GM23338 (cell line): ENCODE data around the gene IL16. TPM values are rescaled to one million over a fixed set of nuclear protein-coding genes. Genes with fewer than 3 reads are reported as not detected.

Source experiments
- ATAC-seq: fragments of 200-7000 bp; cut with Tn5 transposase; 3 replicates; pipeline ENCODE4 v1.9.1; 2020
- DNase-seq: peaks from one replicate; pipeline ENCODE4 v3.0.0-alpha.2; 2015; ENCODE audit warnings: low spot score
- H2AFZ ChIP-seq: fragments of 200-600 bp; sonication (generic); 2 replicates; pipeline ENCODE4 v1.8.0; 2016; ENCODE audit warnings: antibody characterized with exemption, mild to moderate bottlenecking, moderate library complexity
- H3F3A ChIP-seq: fragments of 200-600 bp; sonication (generic); replicated peaks from 2 replicates; pipeline ENCODE4 v1.8.0; 2017; ENCODE audit warnings: antibody characterized with exemption, mixed run types, low read depth
- H3K27ac ChIP-seq: fragments of 200-600 bp; sonication (generic); 2 replicates; pipeline ENCODE4 v1.6.1; 2016; ENCODE audit warnings: low read depth
- H3K27me3 ChIP-seq: fragments of 200-600 bp; sonication (generic); 2 replicates; pipeline ENCODE4 v1.8.0; 2016; ENCODE audit warnings: mild to moderate bottlenecking, mixed run types, moderate library complexity; ENCODE audit not compliant: insufficient read depth
- H3K36me3 ChIP-seq: fragments of 200-600 bp; sonication (generic); 2 replicates; pipeline ENCODE4 v1.8.0; 2016; ENCODE audit warnings: mild to moderate bottlenecking; ENCODE audit not compliant: insufficient read depth
- H3K4me1 ChIP-seq: fragments of 200-600 bp; sonication (generic); 2 replicates; pipeline ENCODE4 v1.8.0; 2016; ENCODE audit warnings: mild to moderate bottlenecking, moderate library complexity; ENCODE audit not compliant: insufficient read depth
- H3K4me2 ChIP-seq: fragments of 200-600 bp; sonication (generic); 2 replicates; pipeline ENCODE4 v1.7.1; 2017; ENCODE audit warnings: mixed run types
- H3K4me3 ChIP-seq: fragments of 200-600 bp; sonication (generic); 2 replicates; pipeline ENCODE4 v1.6.1; 2016; ENCODE audit warnings: mixed run types
- H3K79me2 ChIP-seq: fragments of 200-600 bp; sonication (generic); replicated peaks from 2 replicates; pipeline ENCODE4 v1.8.0; 2017; ENCODE audit warnings: mild to moderate bottlenecking; ENCODE audit not compliant: insufficient read depth
- H3K9me2 ChIP-seq: fragments of 200-600 bp; sonication (generic); 2 replicates; pipeline ENCODE4 v1.8.0; 2017; ENCODE audit not compliant: insufficient read depth
- H4K20me1 ChIP-seq: fragments of 200-600 bp; sonication (generic); replicated peaks from 2 replicates; pipeline ENCODE4 v1.8.0; 2017; ENCODE audit warnings: mild to moderate bottlenecking; ENCODE audit not compliant: insufficient read depth
- H3K27ac Mint-ChIP-seq: 2 replicates; pipeline ENCODE4 v1.8.0; 2020; ENCODE audit warnings: inconsistent platforms, mild to moderate bottlenecking, moderate library complexity, mixed read lengths
- H3K27me3 Mint-ChIP-seq: 3 replicates; pipeline ENCODE4 v1.8.0; 2022; ENCODE audit warnings: low read depth, mild to moderate bottlenecking, moderate library complexity, mixed read lengths, inconsistent platforms; ENCODE audit not compliant: insufficient read depth, poor library complexity
- H3K36me3 Mint-ChIP-seq: 3 replicates; pipeline ENCODE4 v1.8.0; 2021; ENCODE audit warnings: low read depth, mild to moderate bottlenecking, inconsistent platforms, moderate library complexity, mixed read lengths
- H3K4me1 Mint-ChIP-seq: 3 replicates; pipeline ENCODE4 v1.8.0; 2020; ENCODE audit warnings: mild to moderate bottlenecking, inconsistent platforms, mixed read lengths
- H3K4me3 Mint-ChIP-seq: 3 replicates; pipeline ENCODE4 v1.8.0; 2021; ENCODE audit warnings: moderate library complexity, mild to moderate bottlenecking, inconsistent platforms, mixed read lengths
- H3K9me3 Mint-ChIP-seq: 3 replicates; pipeline ENCODE4 v1.8.0; 2020; ENCODE audit warnings: moderate library complexity, mild to moderate bottlenecking, inconsistent platforms, mixed read lengths
- CREB1 ChIP-seq: fragments of 250-450 bp; sonication (Bioruptor Pico); IDR thresholded peaks from 2 replicates; pipeline ENCODE4 v1.5.0; 2020; ENCODE audit warnings: low read depth, mild to moderate bottlenecking, moderate library complexity
- ETS1 ChIP-seq: IDR thresholded peaks from 2 replicates; pipeline ENCODE4 v1.6.1; 2016; ENCODE audit warnings: antibody characterized with exemption
- EZH2 ChIP-seq: fragments of 200-600 bp; sonication (generic); IDR thresholded peaks from one replicate; pipeline ENCODE4 v1.8.0; 2017; ENCODE audit warnings: antibody characterized with exemption, mild to moderate bottlenecking, low read depth; ENCODE audit not compliant: unreplicated experiment
- JUNB ChIP-seq: IDR thresholded peaks from one replicate; pipeline ENCODE4 v1.6.1; 2016; ENCODE audit warnings: antibody characterized with exemption; ENCODE audit not compliant: unreplicated experiment
- NANOG ChIP-seq: IDR thresholded peaks from 2 replicates; pipeline ENCODE4 v1.6.1; 2016; ENCODE audit warnings: antibody characterized with exemption, borderline replicate concordance
- POLR2AphosphoS5 ChIP-seq: IDR thresholded peaks from 2 replicates; pipeline ENCODE4 v1.6.1; 2016; ENCODE audit warnings: antibody characterized with exemption, low read depth
- STAT1 ChIP-seq: IDR thresholded peaks from one replicate; pipeline ENCODE4 v1.6.1; 2016; ENCODE audit warnings: antibody characterized with exemption; ENCODE audit not compliant: unreplicated experiment
- ZNF331 ChIP-seq: fragments of 250-450 bp; sonication (Bioruptor Pico); IDR thresholded peaks from 2 replicates; pipeline ENCODE4 v1.5.0; 2020; ENCODE audit warnings: low read depth, mild to moderate bottlenecking, moderate library complexity
- ZNF462 ChIP-seq: fragments of 250-450 bp; sonication (Bioruptor Pico); IDR thresholded peaks from 2 replicates; pipeline ENCODE4 v1.5.0; 2020; ENCODE audit warnings: mild to moderate bottlenecking, moderate library complexity
- polyA plus RNA-seq: library from polyadenylated mRNA; unstranded; fragments of >200 nt; fragmentation: Nextera tagmentation; extraction: Ambion mirVana; gene quantifications from 2 replicates; pipeline ENCODE4 v1.2.1, GENCODE V29; 2016
- total RNA-seq: library from RNA; depleted of rRNA; stranded (reverse); fragments of >200 nt; shearing (Covaris generic); gene quantifications from 2 replicates; pipeline ENCODE4 v1.2.3, GENCODE V29; 2014
- TF ChIP-seq, protein P1 (sequence below), 2 experiments: fragments of 200-600 bp in 1 of 2; sonication (generic) in 1 of 2; conservative IDR thresholded peaks; 2 replicates each; pipeline versions ENCODE4 v1.5.1 to v1.6.1; 2016 to 2017; ENCODE audit warnings: antibody characterized with exemption in 2 of 2, low read depth in 2 of 2, mild to moderate bottlenecking in 2 of 2, moderate library complexity in 1 of 2
- TF ChIP-seq, protein P2 (sequence below): IDR thresholded peaks from one replicate; pipeline ENCODE4 v1.6.1; 2018; ENCODE audit warnings: antibody characterized with exemption; ENCODE audit not compliant: unreplicated experiment

The IL16 gene
- total and polyA plus RNA-seq, 2 experiments from 2014 or later: 0.29 TPM; not detected in 1

DNA sequence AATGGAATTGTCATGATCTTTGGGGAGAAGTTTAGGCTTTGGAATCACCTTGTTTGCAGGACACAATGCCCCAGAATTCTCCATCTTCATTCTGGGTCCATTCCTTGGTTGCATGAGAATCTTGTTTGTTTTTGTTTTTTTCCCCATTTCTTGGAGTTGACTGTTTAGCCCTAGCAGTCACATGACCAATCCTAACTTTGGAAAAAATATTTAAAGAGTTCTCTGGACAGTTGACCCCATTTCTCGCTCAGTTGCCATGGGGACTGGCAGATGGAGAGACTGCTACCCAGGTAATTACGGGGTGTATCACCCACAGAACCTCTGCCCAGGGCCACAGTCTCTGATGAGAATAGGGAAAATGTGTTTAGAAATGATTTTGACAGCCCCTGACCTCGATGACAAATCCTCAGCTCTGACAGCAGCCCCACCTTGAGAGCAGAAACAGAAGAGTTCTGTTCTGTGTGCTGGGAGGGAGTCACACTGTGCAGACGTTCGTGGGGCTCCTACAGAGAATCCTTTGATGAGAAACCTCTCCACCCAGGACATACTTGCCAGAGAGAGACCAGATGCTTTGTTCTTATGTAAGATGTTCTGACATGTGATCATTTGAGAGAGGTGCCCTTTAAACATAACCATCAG lies 57.7 kb downstream of the IL16 start:
- Histone ChIP-seq H3K4me2 (no peak overlapping the region), H3K9me2 (peaks cover 4% of the 10 kb centered on the region; the same call in 1 of the 2 replicates), H3K4me1 (no peaks in the 10 kb centered on the region), H3K79me2 (no peaks in the 10 kb centered on the region), H3K36me3 (no peaks in the 10 kb centered on the region), H2AFZ (no peak overlapping the region), H3K4me3 (no peak overlapping the region), H3K27me3 (no peaks in the 10 kb centered on the region), H4K20me1 (no peaks in the 10 kb centered on the region), H3F3A (no peaks in the 10 kb centered on the region), H3K27ac (no peak overlapping the region)
- Mint-ChIP-seq H3K27ac (no peak overlapping the region), H3K4me1 (no peaks in the 10 kb centered on the region), H3K27me3 (peaks cover 1% of the 10 kb centered on the region), H3K4me3 (no peak overlapping the region), H3K36me3 (no peaks in the 10 kb centered on the region), H3K9me3 (peaks cover 8% of the 10 kb centered on the region; the same call in 1 of the 3 replicates)
- no peak for DNase-seq
- ATAC-seq: no peak
- no peak for TF ChIP-seq CREB1
- TF ChIP-seq EZH2: no peak
- no peak for TF ChIP-seq POLR2AphosphoS5
- TF ChIP-seq JUNB: no peak
- TF ChIP-seq ZNF462 (CRISPR knock-in tag): no peak
- TF ChIP-seq, protein P1, sequence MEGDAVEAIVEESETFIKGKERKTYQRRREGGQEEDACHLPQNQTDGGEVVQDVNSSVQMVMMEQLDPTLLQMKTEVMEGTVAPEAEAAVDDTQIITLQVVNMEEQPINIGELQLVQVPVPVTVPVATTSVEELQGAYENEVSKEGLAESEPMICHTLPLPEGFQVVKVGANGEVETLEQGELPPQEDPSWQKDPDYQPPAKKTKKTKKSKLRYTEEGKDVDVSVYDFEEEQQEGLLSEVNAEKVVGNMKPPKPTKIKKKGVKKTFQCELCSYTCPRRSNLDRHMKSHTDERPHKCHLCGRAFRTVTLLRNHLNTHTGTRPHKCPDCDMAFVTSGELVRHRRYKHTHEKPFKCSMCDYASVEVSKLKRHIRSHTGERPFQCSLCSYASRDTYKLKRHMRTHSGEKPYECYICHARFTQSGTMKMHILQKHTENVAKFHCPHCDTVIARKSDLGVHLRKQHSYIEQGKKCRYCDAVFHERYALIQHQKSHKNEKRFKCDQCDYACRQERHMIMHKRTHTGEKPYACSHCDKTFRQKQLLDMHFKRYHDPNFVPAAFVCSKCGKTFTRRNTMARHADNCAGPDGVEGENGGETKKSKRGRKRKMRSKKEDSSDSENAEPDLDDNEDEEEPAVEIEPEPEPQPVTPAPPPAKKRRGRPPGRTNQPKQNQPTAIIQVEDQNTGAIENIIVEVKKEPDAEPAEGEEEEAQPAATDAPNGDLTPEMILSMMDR (conservative IDR thresholded peaks at IDR 0.05; ENCODE audit: low read depth in 2 of 2): no peak
- no peak for TF ChIP-seq NANOG
- TF ChIP-seq ETS1: no peak
- no peak for TF ChIP-seq STAT1
- TF ChIP-seq, protein P2, sequence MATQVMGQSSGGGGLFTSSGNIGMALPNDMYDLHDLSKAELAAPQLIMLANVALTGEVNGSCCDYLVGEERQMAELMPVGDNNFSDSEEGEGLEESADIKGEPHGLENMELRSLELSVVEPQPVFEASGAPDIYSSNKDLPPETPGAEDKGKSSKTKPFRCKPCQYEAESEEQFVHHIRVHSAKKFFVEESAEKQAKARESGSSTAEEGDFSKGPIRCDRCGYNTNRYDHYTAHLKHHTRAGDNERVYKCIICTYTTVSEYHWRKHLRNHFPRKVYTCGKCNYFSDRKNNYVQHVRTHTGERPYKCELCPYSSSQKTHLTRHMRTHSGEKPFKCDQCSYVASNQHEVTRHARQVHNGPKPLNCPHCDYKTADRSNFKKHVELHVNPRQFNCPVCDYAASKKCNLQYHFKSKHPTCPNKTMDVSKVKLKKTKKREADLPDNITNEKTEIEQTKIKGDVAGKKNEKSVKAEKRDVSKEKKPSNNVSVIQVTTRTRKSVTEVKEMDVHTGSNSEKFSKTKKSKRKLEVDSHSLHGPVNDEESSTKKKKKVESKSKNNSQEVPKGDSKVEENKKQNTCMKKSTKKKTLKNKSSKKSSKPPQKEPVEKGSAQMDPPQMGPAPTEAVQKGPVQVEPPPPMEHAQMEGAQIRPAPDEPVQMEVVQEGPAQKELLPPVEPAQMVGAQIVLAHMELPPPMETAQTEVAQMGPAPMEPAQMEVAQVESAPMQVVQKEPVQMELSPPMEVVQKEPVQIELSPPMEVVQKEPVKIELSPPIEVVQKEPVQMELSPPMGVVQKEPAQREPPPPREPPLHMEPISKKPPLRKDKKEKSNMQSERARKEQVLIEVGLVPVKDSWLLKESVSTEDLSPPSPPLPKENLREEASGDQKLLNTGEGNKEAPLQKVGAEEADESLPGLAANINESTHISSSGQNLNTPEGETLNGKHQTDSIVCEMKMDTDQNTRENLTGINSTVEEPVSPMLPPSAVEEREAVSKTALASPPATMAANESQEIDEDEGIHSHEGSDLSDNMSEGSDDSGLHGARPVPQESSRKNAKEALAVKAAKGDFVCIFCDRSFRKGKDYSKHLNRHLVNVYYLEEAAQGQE: no peak
- no peak for TF ChIP-seq ZNF331 (CRISPR knock-in tag)
